ENCODE results near the gene ANKS1A.
"Not testable (repeated sequence)": the region's sequence is repeated elsewhere in the genome, so short reads cannot be mapped to it uniquely, and the experiment has no call there.

The ANKS1A gene

DNA sequence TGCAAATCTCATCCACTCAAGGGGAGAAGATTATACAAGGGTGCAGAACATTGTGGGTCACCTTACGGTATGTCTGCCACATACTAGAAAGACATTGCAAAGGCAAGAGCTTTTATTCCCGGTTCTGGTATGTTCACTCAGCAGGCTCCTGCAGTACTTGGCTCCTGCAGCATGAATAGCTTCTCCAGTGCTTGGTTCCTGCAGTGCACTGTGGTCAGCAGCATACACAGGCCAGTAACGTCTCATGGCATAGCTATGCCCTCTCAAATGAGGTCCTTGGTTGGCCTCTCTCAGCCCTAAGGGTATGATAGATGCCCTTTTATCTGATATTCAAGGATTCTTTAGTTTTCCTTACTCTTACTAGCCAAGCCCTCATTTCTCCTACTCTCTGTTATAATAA, 239.4 kb downstream of the ANKS1A start:
- DNase-seq = no peak

DNA sequence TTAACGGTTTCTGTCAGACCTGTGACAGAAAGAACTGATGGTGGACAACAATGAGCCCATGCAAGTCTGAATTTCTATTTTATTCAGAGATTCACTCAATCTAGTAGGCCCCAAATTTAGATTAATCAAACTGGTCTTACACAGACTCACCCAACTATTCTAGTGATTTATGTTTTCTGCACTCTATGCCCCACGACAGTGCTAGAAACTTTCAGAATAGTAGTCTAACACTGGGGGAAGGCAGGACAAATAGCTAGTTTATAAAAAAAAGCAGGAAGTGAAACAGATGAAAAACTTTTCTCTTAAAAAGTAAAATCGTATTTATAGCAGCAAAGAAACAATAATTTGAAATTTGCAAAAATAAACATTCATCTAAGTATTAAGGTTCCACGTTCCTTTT, 247.1 kb downstream of the ANKS1A start:
- DNase-seq = no peak

DNA sequence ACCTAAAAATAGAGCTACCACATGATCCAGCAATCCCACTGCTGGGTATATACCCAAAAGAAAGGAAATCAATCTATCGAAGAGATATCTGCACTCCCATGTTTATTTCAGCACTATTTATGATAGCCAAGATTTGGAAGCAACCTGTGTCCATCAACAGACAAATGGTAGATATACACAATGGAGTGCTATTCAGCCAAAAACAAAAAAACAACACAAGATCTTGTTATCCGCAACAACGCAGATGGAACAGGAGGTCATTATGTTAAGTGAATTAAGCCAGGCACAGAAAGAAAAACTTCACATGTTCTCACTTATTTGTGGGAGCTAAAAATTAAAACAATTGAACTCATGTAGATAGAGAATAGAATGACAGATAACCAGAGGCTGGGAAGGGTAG, 249.1 kb downstream of the ANKS1A start:
- not testable (repeated sequence) for DNase-seq

DNA sequence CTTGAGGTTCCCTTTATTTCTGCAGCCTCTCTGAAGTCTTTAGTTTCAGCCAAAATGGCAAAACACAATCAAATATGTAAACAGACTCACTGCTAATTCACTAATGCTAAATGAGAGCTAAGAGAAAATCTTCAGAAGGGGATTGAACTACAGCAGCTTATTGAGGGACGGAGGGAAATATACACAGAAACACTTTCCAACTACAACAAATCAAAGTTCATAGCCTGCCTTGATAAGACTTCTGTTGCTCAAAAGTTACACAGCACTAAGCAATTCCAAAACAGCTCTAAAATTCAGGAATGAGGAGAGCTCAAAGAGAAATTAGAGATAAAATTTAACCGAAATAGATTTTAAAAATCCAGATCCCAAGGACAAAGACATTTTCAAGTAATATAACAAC, 250.4 kb downstream of the ANKS1A start:
- no peak for DNase-seq

DNA sequence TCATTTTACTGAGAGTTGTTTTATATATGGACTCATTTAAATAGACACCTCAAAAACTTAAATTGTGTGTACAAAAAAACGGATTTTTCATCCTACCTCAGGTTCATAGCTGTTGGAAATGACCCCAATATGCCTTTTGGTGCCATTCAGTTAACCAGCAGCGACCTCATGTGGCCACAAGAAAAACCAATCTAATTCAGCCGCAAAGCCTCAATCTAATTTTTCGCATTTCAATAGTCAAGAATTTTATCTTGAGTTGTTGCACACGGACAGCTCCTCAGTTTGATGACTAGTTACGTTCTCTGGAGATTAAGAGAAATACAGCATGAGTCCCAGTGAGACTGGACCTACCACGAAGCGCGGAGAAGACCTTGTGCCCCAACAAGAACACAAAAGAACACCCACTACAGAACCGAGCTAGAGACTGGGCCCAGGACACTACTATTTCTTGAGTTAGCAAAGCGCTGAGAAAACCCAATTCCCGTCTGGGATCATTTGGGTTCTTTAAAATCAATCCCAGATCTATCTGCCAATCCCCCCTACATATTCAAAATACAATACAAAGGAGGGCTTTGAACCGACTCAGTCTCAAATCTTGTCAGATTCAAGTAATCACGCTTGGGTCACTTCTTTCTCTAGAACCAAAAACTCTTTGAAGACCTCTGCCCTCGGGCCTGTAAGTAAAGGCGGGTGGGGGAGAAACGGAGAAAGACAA, 251.0 kb downstream of the ANKS1A start:
- peak; percentile 39 for DNase-seq

DNA sequence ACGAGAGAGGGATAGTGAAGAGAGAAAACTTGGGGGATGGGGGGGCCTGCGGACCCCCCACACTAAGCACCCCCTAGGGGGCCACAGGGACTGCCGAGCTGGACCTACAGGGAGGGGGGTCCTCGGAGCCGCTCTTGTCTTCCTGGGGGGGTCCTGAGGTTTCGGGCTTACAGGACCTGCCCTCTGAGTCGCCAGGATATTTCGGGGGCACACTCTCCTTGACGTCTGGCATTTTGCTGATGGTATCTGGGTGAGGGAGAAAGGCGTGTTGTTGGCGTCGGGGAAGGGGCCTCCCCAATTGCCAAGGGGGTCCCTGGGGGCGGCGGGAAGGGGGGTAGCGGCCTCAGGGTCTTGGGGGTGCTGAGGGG, 251.6 kb downstream of the ANKS1A start:
- no peak for DNase-seq

Measured in activated CD4-positive, CD25-positive, alpha-beta regulatory T cell treated with anti-CD3 and anti-CD28 coated beads, Interleukin-2, amount 50 U/mL, for 72 hours (primary cell).